Measurements from ENCODE around the gene TSNAX. TPM values are rescaled to one million over a fixed set of nuclear protein-coding genes. Genes with fewer than 3 reads are reported as not detected.

TSNAX gene
- total and polyA plus RNA-seq, 4 donors, result 11.4 to 41.1 (median 32.5) TPM

DNA sequence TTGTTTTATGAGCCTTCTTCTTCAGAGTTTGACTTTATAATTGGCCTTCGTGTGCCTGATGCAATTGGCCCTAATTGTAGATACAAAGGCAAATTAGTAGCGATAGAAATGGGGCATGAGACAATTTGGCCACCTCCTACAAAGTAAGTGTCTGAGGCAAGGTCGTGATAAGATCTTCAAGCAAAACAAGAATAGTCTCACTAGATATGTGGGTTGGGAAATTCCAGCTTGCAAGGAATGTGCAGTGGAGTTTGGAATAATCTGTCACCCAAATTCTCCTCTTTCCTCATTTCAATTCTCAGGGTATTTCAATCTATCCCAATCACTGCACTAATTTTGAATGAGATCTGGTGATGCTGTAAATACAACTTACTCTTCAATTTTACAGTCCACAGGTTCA, 11.4 kb upstream of the TSNAX start:
- DNase-seq (no peak), ATAC-seq (ENCODE audit: insufficient read depth, low FRiP score) (no peak)
- no peaks in the 10 kb centered on the region for H3K36me3 ChIP-seq (ENCODE audit: control insufficient read depth in 4 of 4, insufficient read depth in 4 of 4, low read length in 4 of 4)
- H3K4me1 ChIP-seq (ENCODE audit: control insufficient read depth in 5 of 5, insufficient read depth in 5 of 5, low read length in 5 of 5), result no peaks in the 10 kb centered on the region
- WGBS, 2 donors, result 69 to 82% methylated on average over 3 of the region's 3 CpGs
- H3K4me3 ChIP-seq, result no peak overlapping the region
- H3K27me3 ChIP-seq (ENCODE audit: control insufficient read depth in 3 of 3, insufficient read depth in 3 of 3, low read length in 2 of 3), result peaks cover 0 to 3% (median 0%) of the 10 kb centered on the region in 3 donors
- H3K27ac ChIP-seq (ENCODE audit: low read depth in 1 of 2, low read length in 1 of 2), result no peak overlapping the region
- no peak overlapping the region for H3K9ac ChIP-seq (ENCODE audit: insufficient read depth in 1 of 2, low read length in 2 of 2)
- TF ChIP-seq, protein P1, sequence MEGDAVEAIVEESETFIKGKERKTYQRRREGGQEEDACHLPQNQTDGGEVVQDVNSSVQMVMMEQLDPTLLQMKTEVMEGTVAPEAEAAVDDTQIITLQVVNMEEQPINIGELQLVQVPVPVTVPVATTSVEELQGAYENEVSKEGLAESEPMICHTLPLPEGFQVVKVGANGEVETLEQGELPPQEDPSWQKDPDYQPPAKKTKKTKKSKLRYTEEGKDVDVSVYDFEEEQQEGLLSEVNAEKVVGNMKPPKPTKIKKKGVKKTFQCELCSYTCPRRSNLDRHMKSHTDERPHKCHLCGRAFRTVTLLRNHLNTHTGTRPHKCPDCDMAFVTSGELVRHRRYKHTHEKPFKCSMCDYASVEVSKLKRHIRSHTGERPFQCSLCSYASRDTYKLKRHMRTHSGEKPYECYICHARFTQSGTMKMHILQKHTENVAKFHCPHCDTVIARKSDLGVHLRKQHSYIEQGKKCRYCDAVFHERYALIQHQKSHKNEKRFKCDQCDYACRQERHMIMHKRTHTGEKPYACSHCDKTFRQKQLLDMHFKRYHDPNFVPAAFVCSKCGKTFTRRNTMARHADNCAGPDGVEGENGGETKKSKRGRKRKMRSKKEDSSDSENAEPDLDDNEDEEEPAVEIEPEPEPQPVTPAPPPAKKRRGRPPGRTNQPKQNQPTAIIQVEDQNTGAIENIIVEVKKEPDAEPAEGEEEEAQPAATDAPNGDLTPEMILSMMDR (IDR thresholded peaks at IDR 0.05; ENCODE audit: control extremely low read depth, extremely low read depth), result no peak
- H3K9me3 ChIP-seq (ENCODE audit: control insufficient read depth in 4 of 4, insufficient read depth in 3 of 4, low read length in 3 of 4), result no peaks in the 10 kb centered on the region

DNA sequence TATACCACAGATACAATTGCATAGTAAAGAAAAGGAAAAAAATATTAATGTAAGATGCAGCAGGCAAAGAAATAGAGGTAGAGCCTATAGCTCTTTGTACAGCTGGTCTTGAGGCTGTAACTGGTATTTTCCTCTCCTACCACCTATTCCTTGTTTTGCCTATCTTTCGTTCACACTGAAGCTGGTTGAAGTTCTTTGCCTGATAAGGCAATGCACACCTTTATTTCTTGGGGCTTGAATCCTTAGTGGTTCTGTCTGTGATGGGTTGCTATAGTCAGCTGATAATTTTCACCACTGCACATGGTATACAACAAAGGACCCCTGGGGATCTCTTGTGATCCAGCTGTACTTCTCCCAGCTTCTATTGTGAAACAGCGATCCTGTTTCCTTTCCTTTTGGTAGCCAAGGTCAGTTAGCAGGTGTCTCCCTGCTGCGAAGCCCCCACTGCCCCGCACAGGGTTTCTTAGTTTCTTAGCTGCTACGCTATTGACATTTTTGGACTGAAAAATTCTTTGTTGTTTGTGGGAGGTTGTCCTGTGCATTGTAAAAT, 9.9 kb upstream of the TSNAX start:
- 85 to 88% methylated on average over 5 of the region's 5 CpGs for WGBS, 2 donors

GRCh38 chr1:231519166-231519565, 9.3 kb upstream of the TSNAX start:
- 70 to 73% methylated on average over 2 of the region's 2 CpGs for WGBS, 2 donors
- no peak overlapping the region for H3K4me3 ChIP-seq

More for the DNA sequence above, 9.9 kb upstream of the TSNAX start:
- TF ChIP-seq, protein P1 (IDR thresholded peaks at IDR 0.05; ENCODE audit: control extremely low read depth, extremely low read depth), result no peak
- DNase-seq (no peak), ATAC-seq (ENCODE audit: insufficient read depth, low FRiP score) (no peak)
- Histone ChIP-seq H3K4me1 (ENCODE audit: control insufficient read depth in 5 of 5, insufficient read depth in 5 of 5, low read length in 5 of 5) (no peaks in the 10 kb centered on the region), H3K9me3 (ENCODE audit: control insufficient read depth in 4 of 4, insufficient read depth in 3 of 4, low read length in 3 of 4) (no peaks in the 10 kb centered on the region), H3K9ac (ENCODE audit: insufficient read depth in 1 of 2, low read length in 2 of 2) (no peak overlapping the region), H3K27me3 (ENCODE audit: control insufficient read depth in 3 of 3, insufficient read depth in 3 of 3, low read length in 2 of 3) (peaks cover 0 to 3% (median 0%) of the 10 kb centered on the region in 3 donors), H3K27ac (ENCODE audit: low read depth in 1 of 2, low read length in 1 of 2) (no peak overlapping the region), H3K36me3 (ENCODE audit: control insufficient read depth in 4 of 4, insufficient read depth in 4 of 4, low read length in 4 of 4) (no peaks in the 10 kb centered on the region), H3K4me3 (no peak overlapping the region)

More at GRCh38 chr1:231519166-231519565, 9.3 kb upstream of the TSNAX start:
- TF ChIP-seq, protein P1 (IDR thresholded peaks at IDR 0.05; ENCODE audit: control extremely low read depth, extremely low read depth), result no peak
- no peaks in the 10 kb centered on the region for H3K36me3 ChIP-seq (ENCODE audit: control insufficient read depth in 4 of 4, insufficient read depth in 4 of 4, low read length in 4 of 4)
- no peak for ATAC-seq (ENCODE audit: insufficient read depth, low FRiP score)
- H3K4me1 ChIP-seq (ENCODE audit: control insufficient read depth in 5 of 5, insufficient read depth in 5 of 5, low read length in 5 of 5), result no peaks in the 10 kb centered on the region
- no peak overlapping the region for H3K9ac ChIP-seq (ENCODE audit: insufficient read depth in 1 of 2, low read length in 2 of 2)
- no peak overlapping the region for H3K27ac ChIP-seq (ENCODE audit: low read depth in 1 of 2, low read length in 1 of 2)
- H3K9me3 ChIP-seq (ENCODE audit: control insufficient read depth in 4 of 4, insufficient read depth in 3 of 4, low read length in 3 of 4), result no peaks in the 10 kb centered on the region
- DNase-seq, result no peak
- H3K27me3 ChIP-seq (ENCODE audit: control insufficient read depth in 3 of 3, insufficient read depth in 3 of 3, low read length in 2 of 3), result peaks cover 0 to 3% (median 0%) of the 10 kb centered on the region in 3 donors

Data from lung (tissue), 12 donors.